Measurements from ENCODE around the gene CACTIN.
A peak's percentile ranks its signal among the peaks of the same experiment; 100 is the strongest.
"Not testable (repeated sequence)": the region's sequence is repeated elsewhere in the genome, so short reads cannot be mapped to it uniquely, and the experiment has no call there.

The CACTIN gene

GRCh38 chr19:3585301-3586126, 41.1 kb downstream of the CACTIN start, which contains the start of gene GIPC3:
TSS of gene GIPC3 (plus strand) at chr19:3585478. CDS start at chr19:3585598, 120 bp downstream.
- no peak for FAIRE-seq

GRCh38 chr19:3584036-3584802, 42.4 kb downstream of the CACTIN start:
- FAIRE-seq, result not testable (repeated sequence)

GRCh38 chr19:3581792-3582191, 44.8 kb downstream of the CACTIN start:
- FAIRE-seq, result not testable (repeated sequence)

- FAIRE-seq, result no peak
Measured at GRCh38 chr19:3580156-3580934, 46.2 kb downstream of the CACTIN start.

- no peak for FAIRE-seq
Measured at GRCh38 chr19:3578390-3578789, 48.2 kb downstream of the CACTIN start.

- FAIRE-seq, result no peak
Measured at GRCh38 chr19:3577723-3578344, 48.8 kb downstream of the CACTIN start.

- FAIRE-seq, result no peak
Measured at GRCh38 chr19:3576696-3577443, 49.7 kb downstream of the CACTIN start.

- FAIRE-seq, result no peak
Measured at GRCh38 chr19:3575949-3576673, 50.5 kb downstream of the CACTIN start.

GRCh38 chr19:3575260-3575741, 51.3 kb downstream of the CACTIN start:
- no peak for FAIRE-seq

- peak; percentile 94 for FAIRE-seq
Measured at GRCh38 chr19:3573858-3574637, 52.5 kb downstream of the CACTIN start.

GRCh38 chr19:3573162-3573857, 53.3 kb downstream of the CACTIN start:
- no peak for FAIRE-seq

- FAIRE-seq, result no peak
Measured at GRCh38 chr19:3572855-3573161, 53.8 kb downstream of the CACTIN start, which contains the start of gene HMG20B. TSS of gene HMG20B (plus strand) at chr19:3572944. CDS start at chr19:3573310, 366 bp downstream.

GRCh38 chr19:3572132-3572854, 54.3 kb downstream of the CACTIN start:
- peak; percentile 98 for FAIRE-seq

- peak; percentile 64 for FAIRE-seq
Measured at GRCh38 chr19:3570606-3571011, 56.0 kb downstream of the CACTIN start.

- FAIRE-seq, result not testable (repeated sequence)
Measured at GRCh38 chr19:3570042-3570441, 56.5 kb downstream of the CACTIN start.

GRCh38 chr19:3565139-3565538, 61.5 kb downstream of the CACTIN start:
- FAIRE-seq, result no peak

GRCh38 chr19:3563709-3564524, 62.7 kb downstream of the CACTIN start:
- FAIRE-seq, result no peak
